CD4-positive, alpha-beta T cell treated with Interleukin-10 for 1 hour (primary cell): ENCODE results near the gene CAMK2D.
A peak's percentile ranks its signal among the peaks of the same experiment; 100 is the strongest.

Experiments
- DNase-seq: peaks from one replicate; pipeline ENCODE4 v3.0.0-alpha.2; 2020

The CAMK2D gene

GRCh38 chr4:113762186-113763028 is 869 bp upstream of the CAMK2D start:
- DNase-seq = peak; percentile 99

- DNase-seq = peak; percentile 43
Measured at GRCh38 chr4:113760795-113761619, 531 bp downstream of the CAMK2D start.

GRCh38 chr4:113760094-113760794 is 1.3 kb downstream of the CAMK2D start:
- DNase-seq = peak; percentile 42

- DNase-seq = no peak
Measured at GRCh38 chr4:113759696-113760093, 1.8 kb downstream of the CAMK2D start.

GRCh38 chr4:113758372-113758771 is 3.2 kb downstream of the CAMK2D start:
- no peak for DNase-seq

GRCh38 chr4:113757486-113757885 is 4.1 kb downstream of the CAMK2D start:
- no peak for DNase-seq

GRCh38 chr4:113756005-113756410 is 5.5 kb downstream of the CAMK2D start:
- DNase-seq = no peak

- DNase-seq = no peak
Measured at GRCh38 chr4:113750734-113751133, 10.8 kb downstream of the CAMK2D start.

GRCh38 chr4:113750296-113750695 is 11.2 kb downstream of the CAMK2D start:
- DNase-seq = no peak

- no peak for DNase-seq
Measured at GRCh38 chr4:113749178-113749577, 12.4 kb downstream of the CAMK2D start.

- no peak for DNase-seq
Measured at GRCh38 chr4:113747949-113748348, 13.6 kb downstream of the CAMK2D start.

GRCh38 chr4:113745711-113746110 is 15.8 kb downstream of the CAMK2D start:
- no peak for DNase-seq

GRCh38 chr4:113744667-113745240 is 16.8 kb downstream of the CAMK2D start:
- DNase-seq = no peak

- DNase-seq = no peak
Measured at GRCh38 chr4:113743690-113744089, 17.8 kb downstream of the CAMK2D start.

- DNase-seq = no peak
Measured at GRCh38 chr4:113742643-113743042, 18.9 kb downstream of the CAMK2D start.

- no peak for DNase-seq
Measured at GRCh38 chr4:113741956-113742355, 19.6 kb downstream of the CAMK2D start.

GRCh38 chr4:113740857-113741379 is 20.6 kb downstream of the CAMK2D start:
- DNase-seq = no peak

- DNase-seq = peak; percentile 18
Measured at GRCh38 chr4:113739197-113739596, 22.3 kb downstream of the CAMK2D start.

- no peak for DNase-seq
Measured at GRCh38 chr4:113738251-113738650, 23.3 kb downstream of the CAMK2D start.

- DNase-seq = no peak
Measured at GRCh38 chr4:113733685-113734084, 27.9 kb downstream of the CAMK2D start.

GRCh38 chr4:113732967-113733527 is 28.5 kb downstream of the CAMK2D start:
- DNase-seq = no peak

GRCh38 chr4:113730467-113731216 is 30.9 kb downstream of the CAMK2D start:
- no peak for DNase-seq
